HepG2 (cell line): ENCODE data around the gene MYL11. TPM values are rescaled to one million over a fixed set of nuclear protein-coding genes. Genes with fewer than 3 reads are reported as not detected.

Source experiments
- ATAC-seq: fragments of 200-7000 bp; cut with Tn5 transposase; 3 replicates; pipeline ENCODE4 v1.9.1; 2020; ENCODE audit warnings: mild to moderate bottlenecking, moderate library complexity
- BruUV-seq: library from RNA; stranded (reverse); fragments of 400-500 nt; replicated peaks from 2 replicates; lab custom pipeline; 2021; lab: Mats Ljungman, UMichigan
- CTCF ChIA-PET: fragments of 300-600 bp; formaldehyde crosslinking; extraction: SDS; loops from one replicate; lab custom pipeline; 2021; ENCODE audit warnings: low total read pairs, inconsistent platforms, low intra/inter-chr PET ratio; lab: Yijun Ruan, JAX
- POLR2A ChIA-PET: fragments of 350-600 bp; sonication (Branson Sonifier 250); formaldehyde crosslinking; loops from one replicate; lab custom pipeline; 2020; ENCODE audit warnings: antibody characterized with exemption, inconsistent platforms; lab: Yijun Ruan, JAX
- DNase-seq: peaks from one replicate; pipeline ENCODE4 v3.0.0-alpha.2; 2015; ENCODE audit warnings: low spot score
- FAIRE-seq: peaks from 3 replicates; lab custom pipeline; 2011; peaks lifted over from hg19 to GRCh38; lab: Jason Lieb, UNC
- H2AFZ ChIP-seq: one replicate; pipeline ENCODE4 v1.6.1; 2011; ENCODE audit warnings: low read length, inconsistent platforms
- H3K27ac ChIP-seq: fragments of 300-600 bp; 3 replicates; pipeline ENCODE4 v1.8.0; 2011; ENCODE audit warnings: mixed run types, mild to moderate bottlenecking, mixed read lengths, low read length, inconsistent platforms; ENCODE audit not compliant: insufficient read depth; ENCODE audit errors: extremely low read length
- H3K27me3 ChIP-seq, 2 experiments: fragments of 200-600 bp in 1 of 2; 2 replicates in 1 of 2; 3 replicates in 1 of 2; pipeline versions ENCODE4 v1.6.0 to v1.8.0; 2011; ENCODE audit warnings: low read length in 2 of 2, mild to moderate bottlenecking in 2 of 2, moderate library complexity in 2 of 2, inconsistent platforms in 1 of 2; ENCODE audit not compliant: insufficient read depth in 2 of 2, control insufficient read depth in 1 of 2
- H3K36me3 ChIP-seq, 2 experiments: fragments of 200-600 bp in 1 of 2; replicated peaks in 1 of 2; 2 replicates in 1 of 2; 3 replicates in 1 of 2; pipeline versions ENCODE4 v1.5.1 to v1.8.0; 2011; ENCODE audit warnings: low read length in 2 of 2, inconsistent platforms in 1 of 2; ENCODE audit not compliant: insufficient read depth in 2 of 2, control insufficient read depth in 1 of 2
- H3K4me1 ChIP-seq: 2 replicates; pipeline ENCODE4 v1.5.1; 2012; ENCODE audit warnings: low read length, inconsistent platforms; ENCODE audit not compliant: insufficient read depth
- H3K4me2 ChIP-seq: 2 replicates; pipeline ENCODE4 v1.6.0; 2011; ENCODE audit warnings: low read depth, low read length, inconsistent platforms
- H3K4me3 ChIP-seq, 3 experiments: fragments of 200-600 bp in 1 of 3; sonication (generic), shearing (Covaris generic) in 1 of 3; replicated peaks in 1 of 3; 2 replicates each; pipeline ENCODE4 v1.5.1; 2011 to 2016; ENCODE audit warnings: low read length in 3 of 3, inconsistent platforms in 2 of 3, low read depth in 2 of 3, mild to moderate bottlenecking in 2 of 3, control low read depth in 1 of 3, mixed read lengths in 1 of 3; ENCODE audit not compliant: insufficient read depth in 1 of 3
- H3K79me2 ChIP-seq: one replicate; pipeline ENCODE4 v1.6.1; 2011; ENCODE audit warnings: low read length, inconsistent platforms; ENCODE audit not compliant: insufficient read depth
- H3K9ac ChIP-seq: 2 replicates; pipeline ENCODE4 v1.6.0; 2011; ENCODE audit warnings: mild to moderate bottlenecking, low read depth, low read length, inconsistent platforms; ENCODE audit not compliant: insufficient read depth
- H3K9me3 ChIP-seq: 2 replicates; pipeline ENCODE4 v1.5.1; 2012; ENCODE audit warnings: mild to moderate bottlenecking, low read length
- H4K20me1 ChIP-seq: 2 replicates; pipeline ENCODE4 v1.6.0; 2011; ENCODE audit warnings: inconsistent platforms, mild to moderate bottlenecking, low read length, moderate library complexity; ENCODE audit not compliant: insufficient read depth
- ARHGAP35 ChIP-seq: sonication (generic); formaldehyde crosslinking; IDR thresholded peaks from 2 replicates; pipeline ENCODE4 v1.9.0; 2022; ENCODE audit warnings: mild to moderate bottlenecking, inconsistent platforms, moderate library complexity, missing genetic modification reagents, borderline replicate concordance
- BCLAF1 ChIP-seq: fragments of 450-650 bp; IDR thresholded peaks from 2 replicates; pipeline ENCODE4 v1.6.1; 2017; ENCODE audit warnings: mild to moderate bottlenecking
- CENPT ChIP-seq: sonication (generic); formaldehyde crosslinking; IDR thresholded peaks from 2 replicates; pipeline ENCODE4 v1.8.0; 2022; ENCODE audit warnings: low read depth, mild to moderate bottlenecking, moderate library complexity, missing genetic modification reagents
- DMAP1 ChIP-seq: IDR thresholded peaks from 2 replicates; pipeline ENCODE4 v1.6.1; 2016
- HOXA5 ChIP-seq: sonication (generic); formaldehyde crosslinking; IDR thresholded peaks from 2 replicates; pipeline ENCODE4 v1.4.0; 2020; ENCODE audit warnings: missing genetic modification reagents
- JDP2 ChIP-seq: sonication (generic); formaldehyde crosslinking; IDR thresholded peaks from 2 replicates; pipeline ENCODE4 v1.8.1; 2022; ENCODE audit warnings: missing genetic modification reagents, borderline replicate concordance
- NCOA2 ChIP-seq: sonication (generic); formaldehyde crosslinking; IDR thresholded peaks from 2 replicates; pipeline ENCODE4 v1.8.0; 2022; ENCODE audit warnings: inconsistent platforms
- NCOR1 ChIP-seq: fragments of 200-600 bp; sonication (generic); IDR thresholded peaks from 2 replicates; pipeline ENCODE4 v1.7.0; 2017; ENCODE audit warnings: antibody characterized with exemption, low read length, borderline replicate concordance
- SAFB2 ChIP-seq: sonication (generic); formaldehyde crosslinking; IDR thresholded peaks from 2 replicates; pipeline ENCODE4 v1.5.1; 2020; ENCODE audit warnings: missing genetic modification reagents, low read depth, mild to moderate bottlenecking, borderline replicate concordance
- SMAD9 ChIP-seq: sonication (generic); formaldehyde crosslinking; IDR thresholded peaks from 2 replicates; pipeline ENCODE4 v1.5.1; 2020; ENCODE audit warnings: mild to moderate bottlenecking, missing genetic modification reagents
- TSC22D2 ChIP-seq: sonication (generic); formaldehyde crosslinking; IDR thresholded peaks from 2 replicates; pipeline ENCODE4 v1.5.1; 2020; ENCODE audit warnings: missing genetic modification reagents, mild to moderate bottlenecking, borderline replicate concordance
- ZBTB44 ChIP-seq: sonication (generic); formaldehyde crosslinking; IDR thresholded peaks from 2 replicates; pipeline ENCODE4 v1.4.0; 2020; ENCODE audit warnings: missing genetic modification reagents
- ZNF274 ChIP-seq: sonication (generic); formaldehyde crosslinking; IDR thresholded peaks from 2 replicates; pipeline ENCODE4 v1.5.1; 2020; ENCODE audit warnings: mild to moderate bottlenecking, missing genetic modification reagents
- ZNF354B ChIP-seq: sonication (generic); formaldehyde crosslinking; IDR thresholded peaks from 2 replicates; pipeline ENCODE4 v1.8.0; 2022; ENCODE audit warnings: mild to moderate bottlenecking, missing genetic modification reagents
- ZNF883 ChIP-seq: sonication (generic); formaldehyde crosslinking; IDR thresholded peaks from 2 replicates; pipeline ENCODE4 v1.5.1; 2020; ENCODE audit warnings: mild to moderate bottlenecking, missing genetic modification reagents; ENCODE audit errors: not compliant biosample characterization
- ZSCAN30 ChIP-seq: sonication (generic); formaldehyde crosslinking; IDR thresholded peaks from 2 replicates; pipeline ENCODE4 v1.5.0; 2020; ENCODE audit warnings: mild to moderate bottlenecking, missing genetic modification reagents
- WGBS: methylation state at CpG from one replicate; pipeline ENCODE4 v1.1.6; 2017; ENCODE audit warnings: low lambda C conversion rate; 5-methylcytosine and 5-hydroxymethylcytosine counted together
- in situ Hi-C: cut with HindIII; loops from 2 replicates; pipeline ENCODE4 v1.10.0; 2017; ENCODE audit warnings: low pct_unique_long_range_greater_than_20kb; ENCODE audit not compliant: extremely low pct_ligation_motif_present
- intact Hi-C: fragments of 100-400 bp; cut with micrococcal nuclease; formaldehyde crosslinking; loops from one replicate; pipeline ENCODE4 v1.10.0; 2022; ENCODE audit not compliant: unreplicated experiment
- polyA plus RNA-seq, 8 experiments: library from polyadenylated mRNA; depleted of rRNA in 3 of 8; stranded (reverse) in 7 of 8; unstranded in 1 of 8; fragments of >200 nt; fragmentation: Illumina TruSeq in 4 of 8; extraction: Trizol in 4 of 8; gene quantifications; 2 replicates each; pipeline versions ENCODE4 v1.2.1 to v1.2.3, GENCODE V29; 2011 to 2016; ENCODE audit warnings: low read depth in 4 of 8, missing spikeins in 1 of 8, mixed read lengths in 1 of 8; ENCODE audit not compliant: insufficient read depth in 1 of 8
- total RNA-seq, 5 experiments: library from RNA; depleted of rRNA; stranded (reverse); fragments of >200 nt; fragmentation: Illumina TruSeq; extraction: Trizol; gene quantifications; 2 replicates each; pipeline ENCODE4 v1.2.3, GENCODE V29; 2016; ENCODE audit warnings: low read depth in 1 of 5
- TF ChIP-seq, protein P1 (sequence below): sonication (generic); formaldehyde crosslinking; IDR thresholded peaks from 2 replicates; pipeline ENCODE4 v1.5.0; 2020; ENCODE audit warnings: missing genetic modification reagents

Gene MYL11
- total and polyA plus RNA-seq, 2 of the 13 experiments (the other 11 are each of a cell fraction or from before 2014, with no cell fraction given): not detected

DNA sequence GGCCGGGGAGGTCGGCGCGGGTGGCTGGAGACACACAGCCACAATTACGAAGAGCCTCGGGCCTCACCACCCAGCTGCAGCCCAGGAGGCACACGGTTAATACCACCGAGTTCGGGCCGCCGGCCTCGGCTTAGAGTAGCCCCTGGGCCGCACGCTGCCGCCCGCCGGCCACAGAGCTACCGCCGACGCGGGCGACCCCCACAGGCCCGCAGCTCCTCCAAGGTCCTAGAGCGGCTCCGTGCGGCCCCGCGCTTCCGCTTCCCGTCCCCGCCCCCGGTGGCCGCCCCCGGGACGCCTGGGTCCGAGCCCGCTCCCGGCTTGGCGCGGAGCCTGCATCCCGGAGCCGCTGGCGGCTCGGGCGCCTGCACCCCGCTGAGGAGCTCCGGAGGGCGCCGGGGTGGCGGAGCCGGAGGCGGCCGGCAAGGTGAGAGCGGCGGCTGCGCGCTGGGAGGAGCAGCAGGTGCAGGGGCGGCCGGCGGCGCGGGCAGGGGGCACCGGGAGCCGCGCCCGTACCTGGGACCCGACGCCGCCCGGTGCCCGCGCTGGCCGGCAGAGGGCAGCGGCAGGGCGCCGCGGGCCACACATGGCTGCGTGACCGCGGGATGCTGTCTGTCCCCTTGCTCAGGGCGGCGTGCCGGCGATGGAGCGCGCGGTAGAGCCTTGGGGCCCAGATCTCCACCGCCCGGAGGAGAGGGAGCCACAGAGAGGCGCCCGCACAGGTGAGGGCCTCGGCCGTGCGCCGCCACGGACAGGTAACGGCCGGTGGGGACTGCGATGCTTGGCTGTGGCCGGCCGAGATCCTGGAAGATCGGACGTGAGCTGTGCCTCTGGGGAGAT is 20.8 kb downstream of the MYL11 start, which contains the start of gene ZNF48:
Gene ZNF48 (plus strand): TSS at position 266 of the 837 bp plus-strand sequence. CDS start 375 bp downstream, at position 641.
- H3K4me1 ChIP-seq: peaks cover 36% of the 10 kb centered on the region
- BruUV-seq: no TSS peak
- in situ Hi-C loops (no loop called here), intact Hi-C loops (loop anchor here (1.0 kb wide), 4 partner anchors 14 to 40 kb away; partner anchors contain the start of gene CD2BP2)
- ATAC-seq: peak; percentile 94
- ChIA-PET CTCF (interaction anchor here (0.8 to 2.6 kb wide), 4 partner anchors 12 to 233 kb away, joined by 3 to 20 read pairs (median 4); partner anchors contain the start of genes DCTPP1 and ZNF771), POLR2A (interaction anchor here (1.0 to 3.3 kb wide), 15 partner anchors 9 to 263 kb away, joined by 3 to 70 read pairs (median 6); partner anchors contain the start of genes CD2BP2, DCTPP1, FBRS and SEPTIN1)
- H3K79me2 ChIP-seq: peaks cover 17% of the 10 kb centered on the region
- no peaks in the 10 kb centered on the region; the same call in 1 of the 2 replicates for H4K20me1 ChIP-seq
- no peaks in the 10 kb centered on the region for H3K27me3 ChIP-seq
- peak within 1 kb of the TSS; percentile 75 to 93 (median 75) for H3K4me3 ChIP-seq
- peak within 1 kb of the TSS; percentile 9 for H2AFZ ChIP-seq
- WGBS: 0% methylated on average over 43 of the region's 103 CpGs
- peak within 1 kb of the TSS; percentile 99 for H3K4me2 ChIP-seq
- DNase-seq: peak; percentile 89
- peaks cover 3 to 17% of the 10 kb centered on the region in 2 experiments; a peak in 4 of 5 replicates for H3K36me3 ChIP-seq
- peak within 1 kb of the TSS; percentile 73 for H3K27ac ChIP-seq
- FAIRE-seq: peak; percentile 46
- H3K9ac ChIP-seq: peak within 1 kb of the TSS; percentile 83
- H3K9me3 ChIP-seq: no peaks in the 10 kb centered on the region
- TF ChIP-seq SAFB2 (CRISPR knock-in tag): no peak
- TF ChIP-seq DMAP1 (CRISPR knock-in tag): peak; percentile 62; the same call in 1 of the 2 replicates
- peak; percentile 43 for TF ChIP-seq ZNF883 (CRISPR knock-in tag)
- 0 out of 2 replicates have a peak, but pooled peaks have one; percentile 10 for TF ChIP-seq NCOR1
- no peak for TF ChIP-seq ZSCAN30 (CRISPR knock-in tag)
- TF ChIP-seq ZNF274 (CRISPR knock-in tag): no peak
- 0 out of 2 replicates have a peak, but pooled peaks have one; percentile 39 for TF ChIP-seq TSC22D2 (CRISPR knock-in tag)
- TF ChIP-seq BCLAF1: no peak
- TF ChIP-seq ZBTB44 (CRISPR knock-in tag): no peak
- 0 out of 2 replicates have a peak, but pooled peaks have one; percentile 51 for TF ChIP-seq CENPT (CRISPR knock-in tag)
- peak; percentile 27; the same call in 1 of the 2 replicates for TF ChIP-seq NCOA2
- TF ChIP-seq JDP2 (CRISPR knock-in tag): peak; percentile 31; the same call in 1 of the 2 replicates
- TF ChIP-seq ZNF354B (CRISPR knock-in tag): no peak; the same call in 1 of the 2 replicates
- peak; percentile 63; the same call in 1 of the 2 replicates for TF ChIP-seq HOXA5 (CRISPR knock-in tag)
- 0 out of 2 replicates have a peak, but pooled peaks have one; percentile 53 for TF ChIP-seq SMAD9 (CRISPR knock-in tag)
- 0 out of 2 replicates have a peak, but pooled peaks have one; percentile 52 for TF ChIP-seq ARHGAP35 (CRISPR knock-in tag)
- TF ChIP-seq, protein P1, sequence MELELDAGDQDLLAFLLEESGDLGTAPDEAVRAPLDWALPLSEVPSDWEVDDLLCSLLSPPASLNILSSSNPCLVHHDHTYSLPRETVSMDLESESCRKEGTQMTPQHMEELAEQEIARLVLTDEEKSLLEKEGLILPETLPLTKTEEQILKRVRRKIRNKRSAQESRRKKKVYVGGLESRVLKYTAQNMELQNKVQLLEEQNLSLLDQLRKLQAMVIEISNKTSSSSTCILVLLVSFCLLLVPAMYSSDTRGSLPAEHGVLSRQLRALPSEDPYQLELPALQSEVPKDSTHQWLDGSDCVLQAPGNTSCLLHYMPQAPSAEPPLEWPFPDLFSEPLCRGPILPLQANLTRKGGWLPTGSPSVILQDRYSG (CRISPR knock-in tag): no peak
